Dedifferentiated amniotic fluid mesenchymal stem cell (primary cell): ENCODE measurements around the gene F10.

ENCODE experiments used
- DNase-seq: peaks from one replicate; pipeline ENCODE4 v3.0.0-alpha.2; 2016; ENCODE audit errors: extremely low spot score

F10 gene

GRCh38 chr13:113138792-113139551 is 16.4 kb downstream of the F10 start:
- no peak for DNase-seq

- DNase-seq, result no peak
These were observed 17.0 kb downstream of the F10 start for GRCh38 chr13:113139577-113139976.

- DNase-seq, result no peak
These were observed 18.3 kb downstream of the F10 start for GRCh38 chr13:113140677-113141600.

GRCh38 chr13:113141601-113141970 is 19.0 kb downstream of the F10 start:
- DNase-seq, result no peak

GRCh38 chr13:113142876-113143275 is 20.3 kb downstream of the F10 start:
- DNase-seq, result no peak

- DNase-seq, result no peak
These were observed 21.1 kb downstream of the F10 start for GRCh38 chr13:113143466-113144254.

DNA sequence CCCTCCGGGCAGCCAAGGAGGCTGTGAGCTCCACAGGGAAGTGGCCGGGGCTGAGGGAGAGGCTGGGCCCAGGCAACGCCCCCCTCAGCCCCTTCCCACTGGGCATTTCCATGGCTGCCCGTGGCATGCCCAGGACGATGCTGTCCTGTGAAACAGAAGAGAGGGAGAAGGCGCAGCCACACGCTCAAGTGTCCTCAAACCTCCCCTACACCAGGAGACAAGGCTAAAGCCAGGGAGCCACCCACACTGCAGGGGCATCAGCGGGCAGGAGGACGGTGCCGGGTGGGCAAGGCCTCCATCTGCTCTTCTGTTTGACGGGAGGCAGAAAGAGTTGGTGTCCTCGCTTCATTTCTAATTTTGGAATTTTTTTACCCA is 21.6 kb downstream of the F10 start:
- no peak for DNase-seq

DNA sequence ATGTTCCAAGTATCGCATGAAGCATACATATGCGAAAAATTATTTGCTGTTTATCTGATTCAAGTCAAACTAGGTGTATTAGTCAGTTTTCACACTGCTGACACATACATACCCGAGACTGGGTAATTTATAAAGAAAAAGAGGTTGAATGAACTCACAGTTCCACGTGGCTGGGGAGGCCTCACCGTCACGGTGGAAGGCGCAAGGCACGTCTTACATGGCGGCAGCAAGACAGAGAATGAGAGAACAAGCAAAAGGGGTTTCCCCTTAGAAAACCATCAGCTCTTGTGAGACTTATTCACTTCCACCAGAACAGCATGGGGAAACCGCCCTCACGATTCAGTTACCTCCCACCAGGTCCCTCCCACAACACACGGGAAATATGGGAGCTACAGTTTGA is 22.9 kb downstream of the F10 start:
- DNase-seq, result no peak

DNA sequence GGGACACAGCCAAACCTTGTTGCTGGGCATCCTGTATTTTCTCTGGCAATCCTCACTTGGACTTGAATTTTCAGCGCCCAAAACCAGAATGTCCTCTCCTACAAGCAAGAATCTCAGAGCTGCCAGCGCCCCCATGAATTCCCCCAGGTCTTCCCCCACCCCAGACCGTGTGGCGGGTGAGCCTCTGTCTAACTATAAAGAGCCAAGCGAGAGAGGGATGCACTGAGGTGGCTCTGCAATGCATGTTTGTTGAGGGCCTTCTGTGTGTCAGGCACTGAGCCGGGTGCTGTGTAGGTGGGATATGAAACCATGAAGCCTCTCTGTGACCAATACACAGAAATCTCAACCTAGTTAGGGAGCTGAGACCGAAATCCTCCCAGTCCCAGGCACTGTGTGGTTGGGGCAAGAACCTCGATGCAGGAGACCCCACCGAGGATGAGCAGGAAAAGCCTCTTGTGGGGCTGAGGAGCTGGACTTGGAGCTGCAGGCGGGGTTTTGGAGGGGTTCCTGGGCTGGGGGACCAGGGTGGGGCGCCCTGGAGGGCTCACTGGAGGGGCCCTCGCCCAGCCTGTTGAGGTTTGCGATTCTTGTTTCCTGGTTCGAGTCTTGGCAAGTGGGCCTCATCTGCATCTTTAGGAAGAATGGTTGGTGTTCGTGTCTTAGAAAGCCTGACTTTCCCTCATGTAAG is 23.5 kb downstream of the F10 start:
- DNase-seq, result no peak

GRCh38 chr13:113146750-113147149 is 24.2 kb downstream of the F10 start:
- DNase-seq, result no peak

- no peak for DNase-seq
These were observed 24.6 kb downstream of the F10 start for GRCh38 chr13:113147206-113147605.

DNA sequence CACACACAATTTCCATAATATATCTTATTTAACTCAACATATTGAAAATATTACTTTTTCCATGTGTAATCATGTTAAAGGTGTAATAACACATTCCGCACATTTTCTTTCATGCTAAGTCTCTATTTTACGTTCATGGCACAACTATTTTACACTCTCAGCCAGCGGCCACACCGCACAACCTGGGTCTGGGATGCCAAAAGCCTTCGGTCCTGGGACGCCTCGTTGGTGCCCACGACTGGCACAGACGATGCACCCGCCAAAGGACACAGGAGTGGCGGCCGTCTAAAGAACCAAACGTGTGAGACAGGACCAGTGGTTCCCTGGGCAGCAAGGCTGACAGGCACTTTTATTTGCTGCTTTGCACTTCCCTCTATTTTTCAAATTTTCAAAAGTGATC is 25.8 kb downstream of the F10 start:
- DNase-seq, result no peak

DNA sequence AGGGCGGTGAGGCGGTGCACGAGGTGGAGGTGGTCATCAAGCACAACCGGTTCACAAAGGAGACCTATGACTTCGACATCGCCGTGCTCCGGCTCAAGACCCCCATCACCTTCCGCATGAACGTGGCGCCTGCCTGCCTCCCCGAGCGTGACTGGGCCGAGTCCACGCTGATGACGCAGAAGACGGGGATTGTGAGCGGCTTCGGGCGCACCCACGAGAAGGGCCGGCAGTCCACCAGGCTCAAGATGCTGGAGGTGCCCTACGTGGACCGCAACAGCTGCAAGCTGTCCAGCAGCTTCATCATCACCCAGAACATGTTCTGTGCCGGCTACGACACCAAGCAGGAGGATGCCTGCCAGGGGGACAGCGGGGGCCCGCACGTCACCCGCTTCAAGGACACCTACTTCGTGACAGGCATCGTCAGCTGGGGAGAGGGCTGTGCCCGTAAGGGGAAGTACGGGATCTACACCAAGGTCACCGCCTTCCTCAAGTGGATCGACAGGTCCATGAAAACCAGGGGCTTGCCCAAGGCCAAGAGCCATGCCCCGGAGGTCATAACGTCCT is 26.4 kb downstream of the F10 start:
- no peak for DNase-seq

GRCh38 chr13:113149711-113150549 is 27.3 kb downstream of the F10 start:
- no peak for DNase-seq

DNA sequence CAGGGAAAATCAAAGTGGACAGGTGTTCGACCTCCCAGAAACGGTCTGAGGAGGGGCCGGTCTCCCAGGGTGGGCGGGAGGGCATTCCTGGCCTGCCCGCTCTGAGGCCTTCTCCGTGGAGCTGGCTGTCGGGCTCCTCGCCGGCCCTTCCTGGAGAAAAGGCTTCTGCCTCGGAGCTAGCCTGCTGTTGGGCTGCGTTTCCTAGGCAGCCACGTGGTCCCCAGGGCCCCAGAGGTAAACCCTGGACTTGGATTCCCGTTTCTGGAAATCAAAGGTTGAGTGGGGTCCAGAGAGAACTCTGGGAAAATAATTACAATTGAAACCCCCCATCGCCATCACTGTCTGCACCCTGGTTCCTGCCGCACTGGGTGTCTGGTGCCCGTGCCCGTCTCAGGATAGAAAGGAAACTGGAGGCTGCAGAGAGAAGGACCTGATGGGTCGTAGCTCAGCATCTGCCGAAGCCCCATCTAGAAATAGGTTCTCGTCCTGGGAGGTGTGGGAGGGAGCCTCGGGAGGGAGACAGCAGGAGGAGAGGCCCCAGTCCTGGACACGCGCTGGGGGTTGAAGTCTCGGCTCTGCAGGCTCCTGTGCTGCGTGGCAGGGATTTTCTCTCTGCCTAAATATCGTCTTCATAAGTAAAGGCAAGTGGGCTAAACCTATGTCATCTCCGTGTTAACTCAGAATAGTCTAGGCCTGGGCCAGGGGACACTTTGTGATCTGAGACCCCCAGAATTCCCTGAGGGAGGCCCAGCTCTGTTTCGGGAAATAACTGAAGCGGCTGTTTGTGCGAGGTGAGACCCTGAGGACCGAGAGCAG is 28.2 kb downstream of the F10 start:
- no peak for DNase-seq

DNA sequence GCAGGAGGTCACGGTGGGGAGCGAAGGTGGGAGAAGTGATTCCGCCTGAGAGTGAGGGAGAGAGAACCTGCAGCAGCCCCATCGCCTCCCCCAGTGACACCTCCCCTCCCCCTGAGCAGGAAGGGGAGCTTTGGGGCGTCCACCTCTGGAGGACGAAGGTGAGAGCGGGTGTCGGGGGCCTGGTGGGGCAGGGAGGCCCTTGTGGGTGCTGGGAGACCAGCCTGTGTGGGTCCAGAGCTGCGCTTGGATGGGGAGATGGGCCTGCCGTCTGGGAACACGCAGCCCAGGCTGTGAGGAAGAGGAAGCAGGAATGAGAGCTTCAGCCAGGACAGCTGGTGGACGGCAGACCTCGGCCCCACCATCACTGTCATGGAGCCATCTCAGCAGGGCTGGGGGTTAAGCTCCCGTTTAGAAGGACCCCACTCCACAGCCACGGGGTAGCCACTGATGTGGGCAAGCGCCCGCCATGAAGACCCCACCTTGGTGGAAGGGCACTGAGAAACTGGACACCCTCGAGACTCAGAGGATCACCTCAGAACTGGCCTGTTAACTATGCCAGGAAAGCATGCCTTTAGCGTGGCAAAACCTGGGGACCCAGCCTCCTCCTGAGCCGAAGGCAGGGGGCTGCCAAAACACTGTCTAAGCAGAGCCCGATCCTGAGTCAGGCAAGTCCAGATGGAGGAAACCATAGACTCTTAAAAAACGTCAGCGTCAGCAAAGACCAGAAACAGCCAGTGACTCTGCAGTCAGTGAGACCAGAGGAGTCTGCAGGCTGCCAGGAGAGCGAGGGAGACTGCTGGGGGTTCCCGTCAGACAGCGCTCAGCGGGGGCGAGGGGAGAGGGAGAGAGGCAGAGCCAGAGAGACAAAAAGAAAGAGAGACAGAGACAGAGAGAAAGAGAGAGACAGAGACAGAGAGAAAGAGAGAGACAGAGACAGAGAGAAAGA is 29.4 kb downstream of the F10 start:
- no peak for DNase-seq

DNA sequence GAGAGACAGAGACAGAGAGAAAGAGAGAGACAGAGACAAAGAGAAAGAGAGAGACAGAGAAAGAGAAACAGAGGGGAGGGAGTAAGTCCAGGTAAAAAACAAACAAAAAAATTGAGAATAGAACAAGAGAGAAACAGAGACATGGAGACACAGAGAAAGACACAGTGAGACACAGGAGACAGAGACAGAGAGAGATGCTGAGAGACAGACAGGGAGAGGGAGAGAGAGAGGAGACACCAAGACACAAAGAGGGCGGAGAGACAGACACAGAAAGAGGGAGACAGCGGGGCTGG is 30.0 kb downstream of the F10 start:
- no peak for DNase-seq

DNA sequence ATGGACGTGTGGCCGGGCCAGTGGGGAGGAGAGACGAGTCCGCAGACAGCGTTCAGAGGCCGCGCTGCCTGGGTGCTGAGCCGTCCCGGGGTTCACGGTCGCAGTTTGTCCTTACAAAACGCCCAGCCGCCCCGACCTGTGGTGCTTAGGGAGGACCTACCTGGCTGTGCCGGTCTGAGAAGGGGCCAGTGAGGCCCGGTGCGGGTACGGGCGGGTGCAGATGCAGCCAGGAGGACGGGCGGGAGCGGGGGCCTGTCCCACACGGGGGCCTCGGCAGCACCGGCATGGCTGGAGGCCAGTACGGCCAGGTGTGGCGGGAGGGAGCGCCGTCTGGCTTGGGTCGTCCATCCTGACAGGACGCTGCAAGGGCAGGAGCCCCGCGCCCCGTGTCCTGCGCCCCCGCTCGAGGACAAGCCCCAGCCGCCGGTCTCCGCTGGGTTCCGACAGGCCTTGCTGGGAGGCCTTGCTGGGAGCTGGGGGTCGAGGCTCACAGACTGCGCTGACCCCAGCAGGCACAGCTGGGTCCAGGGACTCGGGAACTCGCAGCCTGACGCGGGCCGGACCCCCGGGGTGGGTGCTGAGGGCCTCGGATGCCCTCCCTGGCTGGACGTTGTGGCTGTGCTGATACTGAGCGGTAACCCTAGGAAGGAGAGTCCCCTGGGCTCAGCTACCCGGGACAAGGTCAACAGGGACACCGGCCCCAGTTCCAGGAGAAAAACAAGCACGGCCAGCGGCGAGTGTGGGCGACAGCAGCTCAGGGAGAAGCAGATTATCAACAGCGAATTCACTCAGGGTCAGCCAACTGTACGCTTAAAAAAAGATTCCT is 30.6 kb downstream of the F10 start:
- no peak for DNase-seq
